HG02588 (cell line): ENCODE results near the gene PRPF18.

Experiments used
- ATAC-seq: cut with Tn5 transposase; IDR thresholded peaks from one replicate; pipeline ENCODE4 v1.9.1; 2021; ENCODE audit warnings: mild to moderate bottlenecking, moderate library complexity; ENCODE audit not compliant: unreplicated experiment

PRPF18 gene

DNA sequence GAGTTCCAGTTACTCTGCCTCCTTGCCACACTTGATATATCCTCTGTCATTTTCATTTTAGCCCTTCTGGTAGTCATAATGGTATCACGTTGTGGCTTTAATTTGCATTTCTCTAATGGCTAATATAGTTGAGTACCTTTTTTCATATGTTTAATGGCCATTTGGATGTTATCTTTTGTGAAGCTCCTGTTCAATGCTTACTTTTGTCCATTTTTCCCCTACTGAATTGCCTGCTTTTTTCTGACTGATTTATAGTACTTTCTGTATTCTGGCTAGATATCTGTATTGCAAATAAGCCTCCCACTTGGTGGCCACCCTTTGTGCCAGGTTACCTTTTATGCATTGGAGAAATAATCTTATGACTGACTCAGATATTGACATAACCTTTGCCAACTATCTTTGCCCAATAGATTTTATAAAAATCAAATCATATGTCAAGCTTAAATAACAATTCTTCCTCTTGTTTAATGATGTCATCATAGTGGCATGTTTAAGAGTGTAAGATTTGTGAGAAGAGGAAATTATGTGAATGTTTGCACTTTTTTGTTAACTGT lies 50.6 kb downstream of the PRPF18 start:
- no peak for ATAC-seq

DNA sequence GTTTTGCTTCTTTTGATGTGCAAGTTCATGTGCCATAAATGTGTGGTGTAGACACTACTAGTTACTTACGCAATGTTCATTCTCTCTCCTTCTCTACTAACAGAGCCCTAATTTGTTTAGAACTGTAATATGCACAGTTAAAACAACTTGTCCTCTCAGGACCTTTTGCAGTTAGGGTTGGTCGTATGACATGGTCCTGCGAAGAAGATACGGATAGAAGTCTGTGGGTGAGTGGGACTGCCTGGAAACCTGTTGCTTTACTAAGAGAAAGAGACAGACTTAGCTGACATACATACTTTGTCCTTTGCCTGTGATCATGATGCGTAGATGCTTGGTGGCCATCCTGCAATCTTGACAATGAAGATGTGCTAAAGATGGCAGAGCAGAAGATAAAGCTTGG lies 51.1 kb downstream of the PRPF18 start:
- no peak for ATAC-seq

DNA sequence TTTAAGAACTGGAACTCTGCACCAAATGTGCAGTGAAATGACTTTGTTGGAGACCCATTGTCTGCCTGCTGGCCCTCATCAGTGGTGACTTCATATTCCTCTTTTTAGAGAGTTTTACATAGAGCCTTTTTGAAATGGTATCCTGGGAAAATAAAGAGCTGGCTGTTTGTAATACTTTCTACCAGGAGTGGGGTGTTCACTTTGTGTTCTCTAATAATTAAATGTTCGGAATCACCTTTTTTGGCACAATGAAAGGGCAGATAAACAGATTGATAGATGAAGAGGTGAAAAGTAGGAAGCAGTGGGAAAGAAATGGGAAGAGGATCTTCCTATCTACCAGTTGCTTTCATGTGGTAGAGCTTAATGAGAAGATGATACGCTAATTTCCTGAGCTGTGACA lies 55.5 kb downstream of the PRPF18 start:
- no peak for ATAC-seq

DNA sequence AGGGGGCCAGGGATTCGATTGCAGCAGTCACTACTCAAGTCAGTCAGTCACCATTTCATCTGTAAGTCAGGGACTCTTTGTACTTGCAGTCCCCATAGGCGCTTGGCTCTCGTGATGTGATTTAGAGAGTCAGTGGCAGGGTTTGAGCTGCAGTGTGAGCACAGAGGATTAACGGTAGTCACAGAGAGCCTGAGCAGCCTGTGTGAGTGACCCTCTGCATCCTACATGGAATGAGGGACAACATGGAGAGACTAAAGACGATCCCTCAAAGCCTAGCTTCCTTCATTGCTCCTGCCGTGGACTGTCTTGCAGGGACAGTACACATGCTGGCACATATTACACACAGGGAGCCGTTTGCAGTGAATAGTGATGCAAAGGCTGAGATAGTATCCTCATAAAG lies 56.3 kb downstream of the PRPF18 start:
- ATAC-seq: no peak

DNA sequence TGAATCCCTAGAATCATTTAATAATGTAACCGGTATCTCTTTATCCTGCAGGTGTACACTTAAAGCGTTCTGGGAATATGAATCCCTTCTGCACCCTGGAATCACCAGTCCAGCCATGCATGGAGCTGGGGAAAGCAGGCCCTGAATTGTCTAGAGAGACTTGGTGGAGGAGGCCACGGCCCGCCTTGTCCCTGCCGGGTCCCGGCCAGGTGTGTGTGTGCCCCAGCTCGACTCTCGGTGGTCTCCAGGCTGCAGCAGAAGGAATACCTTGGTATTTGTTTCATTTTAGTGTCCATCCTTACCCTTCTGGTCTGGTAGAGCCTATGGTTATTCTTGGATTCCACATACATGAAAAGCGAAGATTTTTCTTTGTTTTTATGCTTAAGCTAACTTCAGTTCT lies 58.1 kb downstream of the PRPF18 start:
- no peak for ATAC-seq

- ATAC-seq: no peak
These were observed 61.7 kb downstream of the PRPF18 start for GRCh38 chr10:13648425-13648824.

GRCh38 chr10:13649844-13650520 lies 63.2 kb downstream of the PRPF18 start:
- ATAC-seq: peak; percentile 46

DNA sequence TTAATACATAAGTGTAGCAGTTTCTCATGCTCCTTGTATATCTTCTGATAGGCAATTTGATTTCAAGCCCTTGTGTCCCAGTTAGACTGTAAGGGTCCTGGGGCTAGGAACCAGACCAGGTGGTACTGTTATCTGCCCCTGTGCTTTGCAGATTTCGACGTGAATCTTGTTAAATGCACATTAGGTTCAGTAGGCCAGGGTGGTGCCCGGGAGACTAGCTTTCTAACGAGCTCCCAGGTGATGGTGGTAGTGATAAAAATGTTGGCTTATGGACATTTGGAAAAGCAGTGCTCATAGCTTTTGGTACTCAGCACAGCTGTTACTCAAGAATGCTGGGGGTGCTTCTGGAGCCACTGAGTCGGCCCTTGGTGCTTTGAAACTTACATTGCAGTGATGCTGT lies 64.2 kb downstream of the PRPF18 start:
- no peak for ATAC-seq

- no peak for ATAC-seq
These were observed 65.4 kb downstream of the PRPF18 start for GRCh38 chr10:13651969-13652720.

DNA sequence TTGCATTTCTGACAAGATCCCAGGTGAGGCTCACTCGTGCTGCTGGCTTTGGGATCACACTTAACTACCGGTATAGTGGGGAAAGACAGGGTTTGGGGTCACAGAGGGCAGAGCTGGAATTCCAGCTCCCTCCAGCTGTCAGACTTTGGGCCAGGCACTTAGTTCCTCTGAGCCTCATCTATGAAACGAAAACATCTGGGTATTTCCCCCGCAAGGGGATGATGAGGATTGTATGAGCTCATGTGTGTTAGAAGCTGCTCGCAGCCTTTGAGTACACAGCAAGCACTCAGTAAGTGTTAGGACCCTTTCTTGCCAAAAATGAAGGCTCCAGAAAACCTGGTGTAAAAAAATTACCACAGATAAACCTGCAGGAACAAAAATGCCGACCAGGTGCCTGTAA lies 66.1 kb downstream of the PRPF18 start:
- ATAC-seq: no peak

DNA sequence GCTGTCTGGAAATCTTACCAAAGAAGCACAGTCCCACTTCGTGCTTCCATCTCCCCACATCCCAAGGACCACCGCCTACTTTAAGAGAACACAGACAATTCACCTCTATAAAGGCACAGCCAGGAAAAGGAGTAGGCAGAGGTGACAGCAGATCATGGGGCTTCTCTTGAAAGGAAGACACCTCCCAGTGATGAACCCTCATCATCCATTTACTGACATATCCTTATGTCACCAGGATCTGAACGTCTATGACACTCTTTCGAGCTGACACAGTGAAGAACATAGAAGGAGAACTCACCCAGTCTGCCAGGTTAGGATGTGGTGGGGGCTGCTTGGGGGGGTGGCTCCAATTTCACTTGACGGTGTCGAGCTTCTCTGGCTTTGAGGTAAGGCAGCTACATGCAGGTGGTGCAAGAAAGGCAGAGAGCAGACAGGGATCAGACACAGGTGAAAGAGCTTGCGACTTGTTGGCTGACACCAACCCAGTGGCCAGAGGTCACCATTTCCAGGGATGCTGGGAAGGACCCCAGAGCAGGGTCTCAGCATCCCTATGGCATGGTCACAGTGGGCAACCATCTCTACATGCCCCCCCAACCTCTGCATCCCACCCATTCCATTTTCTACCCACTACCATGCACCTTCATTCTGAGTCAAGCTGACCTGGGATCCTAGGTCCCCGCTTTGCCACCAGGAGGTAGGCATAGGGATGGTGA lies 67.5 kb downstream of the PRPF18 start:
- ATAC-seq: no peak

DNA sequence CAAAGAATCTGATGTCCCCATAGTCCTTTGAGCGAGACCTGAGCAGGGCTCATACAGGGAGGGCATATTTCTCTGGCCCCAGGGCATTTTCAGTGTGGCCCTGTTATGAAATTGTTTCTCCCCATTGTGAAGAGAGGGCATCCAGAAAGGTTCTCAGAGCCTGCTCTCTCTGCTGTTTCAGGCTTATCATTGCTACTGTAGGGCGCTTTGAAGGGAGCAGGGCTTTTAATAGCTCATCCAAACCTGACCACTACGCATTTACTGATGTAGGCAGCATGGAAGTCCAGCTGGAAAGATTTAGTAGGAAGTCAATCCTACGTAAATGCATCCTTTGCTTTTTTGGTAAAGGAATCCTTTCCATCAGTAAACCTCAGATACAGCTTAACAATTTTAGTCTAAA lies 68.1 kb downstream of the PRPF18 start:
- ATAC-seq: no peak

DNA sequence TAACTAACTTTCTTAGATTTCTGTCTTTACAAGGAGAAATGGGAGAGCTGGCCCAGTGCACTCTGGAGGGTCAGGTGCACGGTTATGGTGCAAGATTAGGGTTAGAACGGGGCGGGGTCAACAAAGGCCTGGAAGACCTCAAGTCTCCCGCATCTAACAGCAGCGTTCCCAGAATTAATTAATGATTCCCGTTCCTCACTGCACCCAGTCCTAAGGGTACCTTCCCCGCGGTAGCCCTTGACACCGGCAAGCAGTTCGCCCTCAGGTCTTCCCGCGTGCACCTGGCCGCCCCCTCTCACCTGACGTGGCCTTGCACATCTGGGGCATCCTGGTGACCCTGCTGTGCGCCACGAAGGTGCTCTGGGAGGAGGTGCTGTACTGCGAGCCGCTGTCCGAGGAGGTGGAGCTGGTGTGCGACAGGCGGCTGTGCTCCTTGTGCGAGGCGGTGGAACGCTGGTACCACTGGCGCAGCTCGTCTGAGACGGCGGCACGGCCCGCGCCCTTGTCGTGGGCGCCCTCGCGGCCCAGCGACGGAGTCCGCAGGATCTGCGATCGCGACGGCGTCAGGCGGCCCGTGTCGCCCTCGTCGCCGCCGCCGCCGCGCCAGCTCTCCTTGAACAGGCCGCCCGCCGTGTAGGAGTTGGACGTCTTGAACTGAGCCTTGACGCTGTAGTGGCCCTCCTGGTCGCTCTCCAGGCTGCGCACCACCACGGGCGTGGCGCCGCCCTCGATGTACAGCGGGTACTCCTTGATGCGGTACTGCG lies 69.8 kb downstream of the PRPF18 start:
- no peak for ATAC-seq

DNA sequence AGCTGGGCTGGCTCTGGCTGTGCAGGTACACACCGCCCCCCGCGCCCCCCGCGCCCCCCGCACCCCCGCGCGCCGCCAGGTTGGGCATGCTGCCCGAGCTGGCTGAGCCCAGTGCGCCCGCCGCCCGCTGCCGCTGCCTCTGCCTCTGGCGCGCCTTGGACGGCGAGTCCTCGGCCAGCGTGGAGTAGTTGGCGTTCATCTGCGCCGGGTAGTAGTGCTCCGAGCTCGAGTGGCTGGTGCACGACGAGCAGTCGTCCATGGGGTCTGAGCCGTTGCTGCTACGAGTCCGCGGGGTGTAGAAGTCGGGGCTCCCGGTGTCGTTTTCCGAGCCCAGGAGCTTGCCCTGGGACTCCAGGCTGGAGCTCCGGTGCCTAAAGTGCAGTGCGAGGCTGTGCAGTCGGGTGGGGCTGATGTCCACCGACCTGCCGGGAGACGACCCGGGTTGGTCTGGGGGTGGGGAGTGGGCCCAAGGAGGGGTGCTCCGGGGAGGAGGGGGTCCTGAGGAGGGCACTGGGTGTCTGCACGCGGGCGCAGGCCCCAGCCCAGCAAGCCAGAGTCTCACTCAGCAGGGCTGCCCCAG lies 70.4 kb downstream of the PRPF18 start:
- no peak for ATAC-seq

DNA sequence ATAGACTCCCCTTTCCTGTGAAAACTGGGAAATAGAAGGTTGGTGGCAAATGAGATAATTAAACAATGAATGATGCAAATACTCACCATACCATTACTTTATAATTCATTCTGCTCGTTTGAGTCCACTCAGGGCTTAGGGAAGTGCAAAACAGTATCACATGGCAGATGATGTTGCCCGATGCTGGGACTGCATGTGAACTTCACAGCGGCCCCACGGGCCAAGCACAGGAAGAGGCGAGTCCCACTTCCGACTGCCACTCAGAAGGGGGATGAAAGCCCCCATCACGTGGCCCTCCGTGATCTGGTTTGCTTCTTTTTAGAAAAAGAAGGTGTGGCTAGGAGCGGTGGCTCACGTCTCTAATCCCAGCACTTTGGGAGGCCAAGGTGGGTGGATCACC lies 71.5 kb downstream of the PRPF18 start:
- no peak for ATAC-seq

GRCh38 chr10:13658871-13659685 lies 72.3 kb downstream of the PRPF18 start:
- no peak for ATAC-seq

- ATAC-seq: no peak
These were observed 73.3 kb downstream of the PRPF18 start for GRCh38 chr10:13659887-13660550.

DNA sequence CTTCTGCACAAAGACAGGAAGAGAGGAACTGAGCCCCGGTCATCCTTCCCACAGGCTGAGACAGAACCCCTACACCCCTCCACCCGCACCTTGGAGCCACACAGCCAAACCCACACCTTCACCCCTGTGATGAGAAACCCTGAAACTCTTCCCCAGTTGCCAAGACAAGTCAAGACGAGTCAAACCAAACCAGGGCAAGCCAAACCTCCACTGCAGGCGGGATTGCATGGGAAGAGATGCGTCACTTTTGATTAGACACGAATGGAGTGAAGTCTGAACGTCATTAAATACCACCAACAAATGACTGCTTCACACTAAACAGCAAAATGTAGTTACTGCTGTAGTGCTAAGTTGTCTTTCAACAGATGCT lies 73.8 kb downstream of the PRPF18 start:
- no peak for ATAC-seq

DNA sequence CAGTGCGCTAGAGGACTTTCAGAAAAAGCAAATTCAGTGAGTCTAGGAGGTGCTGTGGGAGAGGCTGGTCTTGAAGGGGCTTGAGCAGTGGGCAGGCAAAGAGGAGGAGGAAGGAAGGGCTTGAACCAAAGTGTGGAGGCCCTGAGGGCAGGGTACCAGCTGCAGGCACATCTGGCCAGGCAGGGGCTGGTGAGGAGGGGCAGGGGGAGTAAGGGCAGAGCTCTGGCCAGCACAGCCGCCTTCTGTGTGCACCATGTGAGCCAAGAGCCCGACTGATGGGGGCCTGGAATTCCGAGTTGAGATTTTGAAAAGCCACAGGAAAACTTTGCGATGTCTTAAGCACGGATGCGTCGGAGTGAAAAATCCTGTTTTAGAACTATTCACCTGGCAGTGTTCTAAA lies 74.5 kb downstream of the PRPF18 start:
- no peak for ATAC-seq
